Panc1 (cell line): ENCODE measurements around the gene IL20RA.

ENCODE experiments used
- POLR2AphosphoS5 ChIP-seq: IDR thresholded peaks from 2 replicates; pipeline ENCODE4 v1.6.1; 2012; ENCODE audit warnings: mild to moderate bottlenecking, low read depth, low read length, moderate library complexity
- REST ChIP-seq, 2 experiments: IDR thresholded peaks; 2 replicates each; pipeline ENCODE4 v1.6.1; 2011 to 2012; ENCODE audit warnings: low read depth in 2 of 2, control low read depth in 1 of 2, low read length in 1 of 2, mild to moderate bottlenecking in 1 of 2, moderate library complexity in 1 of 2; ENCODE audit not compliant: insufficient read depth in 1 of 2
- TCF7L2 ChIP-seq: IDR thresholded peaks from 2 replicates; pipeline ENCODE4 v1.6.1; 2011; ENCODE audit warnings: mild to moderate bottlenecking, low read depth, low read length, inconsistent platforms
- TF ChIP-seq, protein P1 (sequence below): fragments of 450-650 bp; IDR thresholded peaks from 2 replicates; pipeline ENCODE4 v1.5.1; 2017; ENCODE audit warnings: mild to moderate bottlenecking

DNA sequence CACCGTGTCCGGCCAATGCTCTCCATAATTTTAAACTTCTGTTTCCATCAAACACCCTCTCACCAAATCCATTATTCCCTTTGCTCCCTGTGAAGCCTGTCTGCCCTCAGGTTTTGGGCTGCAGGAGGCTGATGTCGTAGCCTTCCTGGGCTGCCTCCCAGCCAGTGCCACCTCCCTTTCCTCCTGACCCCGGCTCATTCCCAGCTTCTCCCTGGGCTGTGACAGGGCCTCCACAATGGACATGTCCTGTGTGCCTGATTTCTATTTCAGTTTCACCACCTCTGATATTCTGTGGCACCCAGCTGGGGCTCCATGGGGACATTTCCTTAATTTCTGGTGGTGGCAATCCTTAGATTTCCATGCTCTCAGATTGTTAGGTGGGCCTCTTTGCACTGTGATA is 28.8 kb downstream of the IL20RA start:
- TF ChIP-seq, protein P1, sequence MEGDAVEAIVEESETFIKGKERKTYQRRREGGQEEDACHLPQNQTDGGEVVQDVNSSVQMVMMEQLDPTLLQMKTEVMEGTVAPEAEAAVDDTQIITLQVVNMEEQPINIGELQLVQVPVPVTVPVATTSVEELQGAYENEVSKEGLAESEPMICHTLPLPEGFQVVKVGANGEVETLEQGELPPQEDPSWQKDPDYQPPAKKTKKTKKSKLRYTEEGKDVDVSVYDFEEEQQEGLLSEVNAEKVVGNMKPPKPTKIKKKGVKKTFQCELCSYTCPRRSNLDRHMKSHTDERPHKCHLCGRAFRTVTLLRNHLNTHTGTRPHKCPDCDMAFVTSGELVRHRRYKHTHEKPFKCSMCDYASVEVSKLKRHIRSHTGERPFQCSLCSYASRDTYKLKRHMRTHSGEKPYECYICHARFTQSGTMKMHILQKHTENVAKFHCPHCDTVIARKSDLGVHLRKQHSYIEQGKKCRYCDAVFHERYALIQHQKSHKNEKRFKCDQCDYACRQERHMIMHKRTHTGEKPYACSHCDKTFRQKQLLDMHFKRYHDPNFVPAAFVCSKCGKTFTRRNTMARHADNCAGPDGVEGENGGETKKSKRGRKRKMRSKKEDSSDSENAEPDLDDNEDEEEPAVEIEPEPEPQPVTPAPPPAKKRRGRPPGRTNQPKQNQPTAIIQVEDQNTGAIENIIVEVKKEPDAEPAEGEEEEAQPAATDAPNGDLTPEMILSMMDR: no peak
- no peak for TF ChIP-seq POLR2AphosphoS5
- no peak for TF ChIP-seq REST (IDR thresholded peaks at IDR 0.05; ENCODE audit: insufficient read depth in 1 of 2, low read depth in 2 of 2, low read length in 1 of 2)
- TF ChIP-seq TCF7L2: no peak
